Transverse colon (tissue), 4 donors: ENCODE results near the gene ZNF653. TPM values are rescaled to one million over a fixed set of nuclear protein-coding genes. Genes with fewer than 3 reads are reported as not detected.

ENCODE experiments used
- DNase-seq: peaks from one replicate; pipeline ENCODE4 v3.0.0-alpha.2; 2019
- H3K27ac ChIP-seq, 4 donors: fragments of 200-600 bp; sonication (generic); 2 replicates each; pipeline ENCODE4 v1.5.1; 2016 to 2018; ENCODE audit warnings: inconsistent platforms in 4 of 4
- H3K27me3 ChIP-seq: fragments of 200-600 bp; sonication (generic); 2 replicates; pipeline ENCODE4 v1.5.1; 2017; ENCODE audit warnings: inconsistent platforms
- H3K36me3 ChIP-seq, 4 donors: fragments of 200-600 bp; sonication (generic); 2 replicates each; pipeline ENCODE4 v1.5.1; 2017 to 2019; ENCODE audit warnings: inconsistent platforms in 4 of 4
- H3K4me1 ChIP-seq, 4 donors: fragments of 200-600 bp; sonication (generic); 2 replicates each; pipeline ENCODE4 v1.5.1; 2017 to 2020; ENCODE audit warnings: inconsistent platforms in 4 of 4
- H3K4me3 ChIP-seq, 4 donors: fragments of 200-600 bp; sonication (generic); 1 replicate in 1 of 4; 2 replicates in 3 of 4; pipeline versions ENCODE4 v1.5.1 to v1.6.1; 2017 to 2019; ENCODE audit warnings: inconsistent platforms in 4 of 4
- H3K9me3 ChIP-seq, 2 donors: fragments of 200-600 bp; sonication (generic); 2 replicates each; pipeline ENCODE4 v1.5.1; 2017 to 2019; ENCODE audit warnings: inconsistent platforms in 2 of 2
- EP300 ChIP-seq: sonication (generic); formaldehyde crosslinking; IDR thresholded peaks from one replicate; pipeline ENCODE4 v1.6.1; 2017; ENCODE audit warnings: antibody characterized with exemption, low read depth
- POLR2A ChIP-seq: fragments of 450-650 bp; IDR thresholded peaks from one replicate; pipeline ENCODE4 v1.6.1; 2016; ENCODE audit warnings: antibody characterized with exemption, mild to moderate bottlenecking, moderate library complexity
- POLR2AphosphoS5 ChIP-seq, 3 donors: sonication (generic); formaldehyde crosslinking; IDR thresholded peaks; one replicate each; pipeline ENCODE4 v1.6.1; 2016; ENCODE audit warnings: antibody characterized with exemption in 3 of 3
- WGBS, 2 donors: methylation state at CpG; one replicate each; pipeline ENCODE4 v1.1.5; 2018; ENCODE audit warnings: low coverage in 1 of 2; 5-methylcytosine and 5-hydroxymethylcytosine counted together
- in situ Hi-C, 4 donors: fragments of 200-750 bp; cut with MboI; loops; one replicate each; pipeline versions ENCODE4 v1.15.0 to v1.15.1; 2017; ENCODE audit warnings: low sequenced_read_pairs in 3 of 4, low pct_ligation_motif_present in 1 of 4, low pct_unique_long_range_greater_than_20kb in 1 of 4
- intact Hi-C: fragments of 100-400 bp; cut with DNase I; formaldehyde crosslinking; loops from one replicate; pipeline ENCODE4 v1.15.1; 2023; ENCODE audit warnings: low total_unique reads
- total RNA-seq, 4 donors: library from RNA; depleted of rRNA; stranded (reverse); fragments of >200 nt; gene quantifications; one replicate each; pipeline ENCODE4 v1.1.0, GENCODE V29; 2016
- TF ChIP-seq, protein P1 (sequence below), 5 experiments: fragments of 200-600 bp in 3 of 5; fragments of 450-650 bp in 2 of 5; sonication (generic) in 3 of 5; IDR thresholded peaks; 1 replicate in 2 of 5; 2 replicates in 3 of 5; pipeline ENCODE4 v1.5.1; 2016 to 2017; ENCODE audit warnings: antibody characterized with exemption in 5 of 5, inconsistent platforms in 3 of 5, mild to moderate bottlenecking in 2 of 5, moderate library complexity in 1 of 5

Gene ZNF653
- total RNA-seq, 4 donors from 2014 or later = 10.6 to 44.9 (median 17.4) TPM

DNA sequence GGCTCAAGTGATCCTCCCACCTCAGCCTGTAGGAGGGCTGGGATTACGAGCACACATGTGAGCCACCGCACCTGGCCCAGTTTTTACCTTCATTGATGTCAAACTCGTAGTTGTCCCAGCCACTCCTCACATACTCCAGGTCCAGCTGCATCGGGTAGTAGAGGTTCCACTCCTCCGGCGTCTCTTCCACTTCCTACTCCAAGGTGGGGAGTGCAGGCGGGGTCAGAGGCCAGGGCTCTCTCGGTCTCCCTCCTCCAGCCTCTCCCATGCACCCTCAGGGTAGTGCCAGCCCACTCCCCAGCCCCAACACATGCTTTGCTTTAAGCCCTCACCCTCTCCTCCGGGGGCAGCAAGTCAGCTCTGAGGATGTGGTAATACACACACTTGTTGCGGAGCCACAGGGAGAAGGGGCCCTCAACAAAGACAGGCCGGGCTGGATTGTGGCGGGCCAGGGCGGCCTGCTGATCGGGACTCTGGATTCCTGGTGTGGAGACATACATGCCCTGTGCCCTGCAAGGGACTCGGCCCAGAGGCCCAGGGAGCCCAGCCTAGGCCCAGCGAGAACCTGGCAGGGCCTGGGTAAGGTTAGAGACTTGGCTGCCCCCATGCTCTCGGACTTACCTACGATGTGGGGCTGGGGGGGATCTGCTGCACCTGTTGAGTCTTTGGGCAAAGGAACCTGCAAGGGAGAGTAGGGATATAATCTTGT lies 1.9 kb upstream of the ZNF653 start:
- in situ Hi-C loops (no loop called here), intact Hi-C loops (no loop called here)
- TF ChIP-seq POLR2AphosphoS5 (IDR thresholded peaks at IDR 0.05) (no peak), POLR2A (no peak), EP300 (no peak)
- TF ChIP-seq, protein P1, sequence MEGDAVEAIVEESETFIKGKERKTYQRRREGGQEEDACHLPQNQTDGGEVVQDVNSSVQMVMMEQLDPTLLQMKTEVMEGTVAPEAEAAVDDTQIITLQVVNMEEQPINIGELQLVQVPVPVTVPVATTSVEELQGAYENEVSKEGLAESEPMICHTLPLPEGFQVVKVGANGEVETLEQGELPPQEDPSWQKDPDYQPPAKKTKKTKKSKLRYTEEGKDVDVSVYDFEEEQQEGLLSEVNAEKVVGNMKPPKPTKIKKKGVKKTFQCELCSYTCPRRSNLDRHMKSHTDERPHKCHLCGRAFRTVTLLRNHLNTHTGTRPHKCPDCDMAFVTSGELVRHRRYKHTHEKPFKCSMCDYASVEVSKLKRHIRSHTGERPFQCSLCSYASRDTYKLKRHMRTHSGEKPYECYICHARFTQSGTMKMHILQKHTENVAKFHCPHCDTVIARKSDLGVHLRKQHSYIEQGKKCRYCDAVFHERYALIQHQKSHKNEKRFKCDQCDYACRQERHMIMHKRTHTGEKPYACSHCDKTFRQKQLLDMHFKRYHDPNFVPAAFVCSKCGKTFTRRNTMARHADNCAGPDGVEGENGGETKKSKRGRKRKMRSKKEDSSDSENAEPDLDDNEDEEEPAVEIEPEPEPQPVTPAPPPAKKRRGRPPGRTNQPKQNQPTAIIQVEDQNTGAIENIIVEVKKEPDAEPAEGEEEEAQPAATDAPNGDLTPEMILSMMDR (IDR thresholded peaks at IDR 0.05) = no peak
- Histone ChIP-seq H3K27me3 (no peaks in the 10 kb centered on the region), H3K4me3 (no peak overlapping the region), H3K9me3 (no peaks in the 10 kb centered on the region), H3K36me3 (peaks cover 0 to 6% (median 3%) of the 10 kb centered on the region in 4 donors), H3K4me1 (peaks cover 0 to 15% (median 10%) of the 10 kb centered on the region in 4 donors), H3K27ac (no peak overlapping the region)
- 92% methylated on average over 18 of the region's 18 CpGs; no CpG with 5 or more reads in 1 of the 2 donors for WGBS, 2 donors
- no peak for DNase-seq

DNA sequence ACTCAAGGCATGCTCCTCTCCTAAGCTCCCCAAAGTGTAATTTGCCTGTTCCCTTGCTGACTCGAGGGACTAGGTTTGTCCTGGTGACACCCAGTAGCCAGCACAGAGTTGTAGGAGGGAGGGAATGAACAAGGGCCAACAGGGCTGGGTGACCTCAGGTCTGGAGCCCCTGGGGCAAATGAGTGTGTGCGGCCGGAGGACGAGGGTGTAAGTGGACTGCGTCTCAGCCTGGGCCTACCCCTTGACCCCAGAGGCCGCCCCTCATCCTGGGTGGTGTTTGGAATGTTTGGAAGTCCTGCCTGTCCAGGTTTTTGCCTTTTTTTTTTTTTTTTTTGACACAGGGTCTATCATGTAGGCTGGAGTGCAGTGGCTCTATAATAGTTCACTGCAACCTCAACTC lies 1.3 kb upstream of the ZNF653 start:
- Histone ChIP-seq H3K9me3 (no peaks in the 10 kb centered on the region), H3K4me3 (no peak overlapping the region), H3K36me3 (peaks cover 0 to 6% (median under 1%) of the 10 kb centered on the region in 4 donors), H3K27ac (no peak overlapping the region), H3K27me3 (no peaks in the 10 kb centered on the region), H3K4me1 (peaks cover 0 to 15% (median 10%) of the 10 kb centered on the region in 4 donors)
- intact Hi-C loops = no loop called here
- TF ChIP-seq POLR2AphosphoS5 (IDR thresholded peaks at IDR 0.05) = no peak
- TF ChIP-seq EP300 = no peak
- no peak for DNase-seq
- 88 to 93% methylated on average over 2 to 6 of the region's 6 CpGs for WGBS, 2 donors
- in situ Hi-C loops = no loop called here

DNA sequence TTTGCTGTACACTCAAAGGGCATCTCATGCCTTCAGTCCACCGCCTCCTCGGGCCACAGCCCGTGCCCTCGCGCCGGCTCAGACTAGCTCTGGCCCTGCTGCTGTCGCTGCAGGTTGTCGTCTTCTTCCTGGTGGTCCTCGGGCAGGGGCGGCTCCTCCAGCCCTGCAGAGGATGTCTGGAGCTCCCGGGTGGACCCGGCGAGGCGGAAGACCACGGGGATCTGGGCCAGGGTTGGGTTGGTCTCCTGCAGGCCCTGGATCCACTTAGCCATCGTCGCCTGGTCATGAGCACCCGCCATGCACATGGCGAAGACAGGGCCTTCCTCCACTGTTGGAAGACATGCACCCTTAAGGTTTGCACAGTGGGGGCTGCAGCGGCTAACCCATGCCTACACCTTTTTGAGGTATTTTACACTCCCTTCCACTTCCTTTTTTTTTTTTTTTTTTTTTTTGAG lies 489 bp upstream of the ZNF653 start:
- Histone ChIP-seq H3K4me1 (peaks cover 0 to 15% (median 10%) of the 10 kb centered on the region in 4 donors), H3K27me3 (no peaks in the 10 kb centered on the region), H3K36me3 (peaks cover 0 to 2% (median 0%) of the 10 kb centered on the region in 4 donors), H3K27ac (peak overlapping the region; percentile 96 to 99 (median 98)), H3K4me3 (peak overlapping the region; percentile 12 to 98 (median 96)), H3K9me3 (no peaks in the 10 kb centered on the region)
- TF ChIP-seq EP300 (no peak), POLR2A (no peak), POLR2AphosphoS5 (IDR thresholded peaks at IDR 0.05) (no peak)
- TF ChIP-seq, protein P1 (IDR thresholded peaks at IDR 0.05) = no peak
- no peak for DNase-seq
- in situ Hi-C loops (no loop called here), intact Hi-C loops (no loop called here)
- WGBS, 2 donors = 39% methylated on average over 17 of the region's 20 CpGs; no CpG with 5 or more reads in 1 of the 2 donors

DNA sequence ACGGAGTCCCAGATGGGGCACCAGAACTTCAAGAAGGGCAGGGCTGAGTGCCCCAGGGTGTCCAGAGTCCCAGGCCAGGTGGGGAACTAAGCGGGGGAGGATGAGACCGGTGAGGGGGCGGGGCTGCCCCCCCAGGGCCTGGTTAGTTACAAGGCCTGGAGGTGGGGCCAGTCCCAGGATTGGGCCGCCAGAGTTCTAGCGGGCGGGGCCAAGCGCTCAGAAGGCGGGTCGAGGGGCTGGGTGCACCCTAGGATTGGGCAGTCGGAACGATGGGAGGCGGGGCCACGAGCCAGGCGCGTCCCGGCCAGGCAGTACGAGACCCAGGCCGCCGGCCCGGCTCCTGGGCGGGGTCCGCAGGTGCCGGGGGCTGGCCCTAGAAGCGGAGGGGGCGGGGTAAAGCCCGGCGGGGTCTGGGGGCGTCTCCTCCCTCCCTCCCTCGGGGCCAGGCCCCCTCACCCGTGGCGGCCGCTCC lies 571 bp downstream of the ZNF653 start:
- in situ Hi-C loops (no loop called here), intact Hi-C loops (no loop called here)
- TF ChIP-seq POLR2A (no peak), POLR2AphosphoS5 (IDR thresholded peaks at IDR 0.05) (peak in 2 of 3 donors; percentile 27 to 34)
- H3K4me1 ChIP-seq = peaks cover 0 to 15% (median 10%) of the 10 kb centered on the region in 4 donors
- H3K36me3 ChIP-seq = no peaks in the 10 kb centered on the region
- no peaks in the 10 kb centered on the region for H3K9me3 ChIP-seq
- H3K27me3 ChIP-seq = no peaks in the 10 kb centered on the region
- peak; percentile 99 for DNase-seq
- WGBS, 2 donors = 0% methylated on average over 14 of the region's 33 CpGs; no CpG with 5 or more reads in 1 of the 2 donors
- H3K27ac ChIP-seq = peak overlapping the region; percentile 96 to 99 (median 98)
- peak overlapping the region; percentile 57 to 98 (median 96) for H3K4me3 ChIP-seq

DNA sequence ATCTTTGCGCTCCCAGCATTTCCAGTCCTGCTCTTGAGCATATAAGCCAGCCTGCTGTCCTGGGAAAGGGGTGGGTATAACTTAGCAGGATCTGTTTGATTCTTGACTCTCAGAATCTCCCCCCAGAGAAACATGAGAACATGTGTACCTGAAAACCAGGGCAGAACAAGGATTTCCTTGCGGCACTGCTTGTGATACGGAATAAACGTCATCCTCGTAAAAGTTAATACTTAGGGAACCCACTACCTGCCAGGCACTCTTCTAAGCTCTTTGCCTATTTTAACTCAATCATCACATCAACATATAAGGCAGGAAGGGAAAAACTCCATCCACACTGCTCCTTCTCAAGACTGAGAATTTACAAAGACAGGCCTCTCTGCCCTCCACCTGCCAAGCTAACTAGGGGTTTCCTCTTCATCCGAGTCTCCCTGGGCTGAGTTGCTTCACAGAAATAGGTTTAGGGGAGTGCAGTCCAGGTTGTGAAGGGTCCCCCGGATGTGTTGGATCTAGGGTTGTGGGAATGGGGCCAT lies 1.1 kb downstream of the ZNF653 start:
- TF ChIP-seq POLR2A (no peak), EP300 (no peak), POLR2AphosphoS5 (IDR thresholded peaks at IDR 0.05) (no peak)
- TF ChIP-seq, protein P1 (IDR thresholded peaks at IDR 0.05) = no peak
- in situ Hi-C loops (no loop called here), intact Hi-C loops (no loop called here)
- Histone ChIP-seq H3K4me3 (peak overlapping the region in 3 of 4 donors; percentile 94 to 98 (median 98)), H3K4me1 (peaks cover 0 to 15% (median 10%) of the 10 kb centered on the region in 4 donors), H3K9me3 (no peaks in the 10 kb centered on the region), H3K27ac (peak overlapping the region; percentile 96 to 99 (median 98)), H3K36me3 (no peaks in the 10 kb centered on the region), H3K27me3 (no peaks in the 10 kb centered on the region)
- WGBS, 2 donors = 42 to 80% methylated on average over 3 to 7 of the region's 7 CpGs
- DNase-seq = no peak
